Putamen (tissue), 1 donor: ENCODE data around the gene ZNF391.
"Not testable (repeated sequence)": the region's sequence is repeated elsewhere in the genome, so short reads cannot be mapped to it uniquely, and the experiment has no call there.

Experiments used
- DNase-seq: peaks from one replicate; pipeline ENCODE4 v3.0.0-alpha.2; 2016; ENCODE audit warnings: low spot score

ZNF391 gene

DNA sequence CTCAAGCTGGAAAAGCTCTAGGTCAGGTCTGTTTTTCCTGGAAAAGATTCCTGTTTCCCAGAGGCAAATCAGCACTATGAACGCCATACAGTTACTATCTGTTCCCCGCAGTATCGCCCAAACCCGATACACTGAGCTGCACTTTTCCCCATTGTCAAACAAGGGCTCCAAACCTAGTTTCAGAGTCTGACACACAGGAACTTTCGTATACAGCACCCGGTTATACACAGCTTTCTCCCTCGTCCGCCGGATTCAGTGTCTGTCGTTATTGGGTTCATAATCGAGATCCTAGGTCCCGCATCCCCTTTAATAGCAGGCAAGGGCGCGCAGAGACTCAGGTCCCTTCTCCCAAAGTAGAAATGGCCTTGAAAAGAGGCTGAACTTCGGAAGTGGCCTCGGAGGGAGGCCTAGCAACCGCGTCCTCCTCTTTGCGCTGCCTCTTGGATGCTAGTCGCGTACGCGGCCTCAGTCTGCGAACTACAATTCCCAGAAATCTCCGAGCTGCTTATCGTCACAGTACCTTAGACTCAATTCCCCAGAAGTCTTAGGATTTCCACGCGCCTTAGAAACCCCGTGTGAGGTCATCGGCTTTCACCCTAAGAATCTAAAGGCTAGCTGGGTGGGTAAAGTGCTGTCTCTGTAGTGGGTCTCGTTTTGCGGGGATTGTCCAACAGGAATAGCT is 34.2 kb downstream of the ZNF391 start:
- DNase-seq: peak; percentile 35

DNA sequence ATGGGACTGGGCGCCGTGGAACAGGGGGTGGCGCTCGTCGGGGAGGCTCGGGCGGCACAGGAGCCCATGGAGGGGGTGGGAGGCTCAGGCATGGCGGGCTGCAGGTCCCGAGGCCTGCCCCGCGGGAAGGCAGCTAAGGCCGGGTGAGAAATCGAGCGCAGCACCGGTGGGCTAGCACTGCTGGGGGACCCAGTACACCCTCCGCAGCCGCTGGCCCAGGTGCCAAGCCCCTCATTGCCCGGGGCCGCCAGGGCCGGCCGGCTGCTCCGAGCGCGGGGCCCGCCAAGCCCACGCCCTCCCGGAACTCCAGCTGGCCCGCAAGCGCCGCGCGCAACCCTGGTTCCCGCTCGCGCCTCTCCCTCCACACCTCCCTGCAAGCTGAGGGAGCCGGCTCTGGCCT is 36.3 kb downstream of the ZNF391 start:
- DNase-seq: not testable (repeated sequence)

DNA sequence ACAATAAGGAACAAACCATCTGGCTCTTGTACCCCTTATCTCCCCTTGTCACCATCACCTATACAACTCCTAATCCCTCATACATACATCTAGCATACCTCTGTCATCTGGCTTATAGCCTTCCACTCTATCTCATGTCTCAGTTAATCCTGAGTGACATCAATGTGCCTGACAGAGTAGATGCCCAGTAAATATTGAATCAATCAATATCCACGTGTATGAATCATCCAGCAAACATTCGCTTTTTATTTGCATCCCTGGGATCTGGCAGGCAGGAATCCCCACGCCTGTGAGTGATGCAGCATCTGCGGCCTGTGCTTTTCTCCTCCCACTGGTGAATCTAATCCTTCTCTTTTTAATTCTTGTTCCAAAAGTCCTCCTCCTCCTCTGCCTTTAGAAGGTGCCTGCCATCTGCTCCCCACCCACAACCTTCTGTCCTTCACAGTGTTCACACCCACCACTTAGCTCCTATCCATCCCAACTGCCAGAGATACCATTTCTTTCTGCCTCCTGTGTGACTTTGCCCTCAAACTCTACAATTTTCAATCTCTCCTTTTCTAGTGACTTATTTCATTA is 37.6 kb downstream of the ZNF391 start:
- peak; percentile 74 for DNase-seq

DNA sequence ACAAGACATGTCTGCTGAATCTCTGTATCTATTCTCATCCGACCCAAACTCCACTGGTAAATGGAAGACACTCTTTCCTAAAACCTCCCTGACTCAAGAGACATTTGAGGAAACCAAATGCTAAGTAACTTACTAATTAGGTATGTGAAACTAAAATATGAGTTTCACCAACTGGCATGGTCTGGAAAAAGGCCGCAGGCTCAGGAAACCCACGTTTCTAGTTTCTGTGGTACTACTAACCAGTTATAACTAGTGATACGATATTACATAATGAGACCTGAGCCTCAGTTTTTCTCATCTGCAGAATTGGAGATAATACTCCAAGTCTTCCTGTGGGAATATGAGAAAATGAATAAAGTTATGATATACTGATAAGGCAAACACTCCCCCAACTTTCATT is 39.9 kb downstream of the ZNF391 start:
- no peak for DNase-seq

DNA sequence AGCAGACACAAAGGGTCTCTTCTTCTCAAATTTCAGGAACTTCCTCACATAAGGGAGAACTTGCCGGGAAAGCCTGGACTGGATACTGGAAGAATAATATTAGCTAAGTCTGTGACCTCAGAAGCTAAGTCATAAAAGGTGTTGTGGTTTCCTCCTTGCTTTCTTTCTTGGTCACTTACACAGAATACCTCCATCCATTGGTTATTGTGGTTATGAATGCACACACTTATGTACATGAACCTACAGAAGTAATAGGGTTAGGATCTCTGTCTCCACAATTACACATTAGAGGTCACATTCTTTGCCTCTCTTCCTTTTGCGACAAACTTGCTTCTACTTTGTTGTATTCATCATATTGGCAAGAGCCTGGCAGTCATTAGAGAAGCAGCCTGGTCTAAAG is 40.4 kb downstream of the ZNF391 start:
- no peak for DNase-seq

DNA sequence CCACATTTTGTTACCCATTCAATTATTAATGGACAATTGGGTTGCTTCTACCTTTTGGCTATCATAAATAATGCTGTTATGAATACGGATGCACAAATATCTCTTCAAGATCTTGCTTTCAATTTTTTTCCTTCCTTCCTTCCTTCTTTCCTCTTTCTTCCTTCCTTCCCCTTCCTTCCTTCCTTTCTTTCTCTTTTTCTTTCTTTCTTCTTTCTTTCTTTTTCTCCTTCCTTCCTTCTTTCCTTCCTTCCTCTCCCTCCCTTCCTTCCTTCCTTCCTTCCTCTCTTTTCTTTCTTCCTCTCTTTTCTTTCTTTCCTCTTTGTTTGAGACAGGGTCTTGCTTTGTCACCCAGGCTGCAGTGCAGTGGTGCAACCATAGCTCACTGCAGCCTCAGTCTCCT is 45.2 kb downstream of the ZNF391 start:
- no peak for DNase-seq

DNA sequence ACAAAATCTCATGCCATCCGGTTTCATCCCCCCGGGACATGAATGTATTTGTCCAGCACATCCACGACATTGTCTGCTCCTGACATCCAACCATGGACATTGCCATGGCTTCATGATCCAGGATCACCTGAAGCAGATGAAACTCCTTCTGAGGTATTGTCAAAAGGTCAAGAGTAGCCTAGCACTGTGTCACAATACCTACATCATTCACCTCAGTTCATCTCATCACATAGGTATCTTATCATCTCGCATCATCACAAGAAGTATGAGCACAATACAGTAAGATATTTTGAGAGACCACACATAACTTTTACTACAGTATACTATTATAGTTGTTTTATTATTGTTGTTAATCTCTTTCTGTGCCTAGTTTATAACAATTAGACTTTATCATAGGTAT is 50.8 kb downstream of the ZNF391 start:
- DNase-seq: no peak

DNA sequence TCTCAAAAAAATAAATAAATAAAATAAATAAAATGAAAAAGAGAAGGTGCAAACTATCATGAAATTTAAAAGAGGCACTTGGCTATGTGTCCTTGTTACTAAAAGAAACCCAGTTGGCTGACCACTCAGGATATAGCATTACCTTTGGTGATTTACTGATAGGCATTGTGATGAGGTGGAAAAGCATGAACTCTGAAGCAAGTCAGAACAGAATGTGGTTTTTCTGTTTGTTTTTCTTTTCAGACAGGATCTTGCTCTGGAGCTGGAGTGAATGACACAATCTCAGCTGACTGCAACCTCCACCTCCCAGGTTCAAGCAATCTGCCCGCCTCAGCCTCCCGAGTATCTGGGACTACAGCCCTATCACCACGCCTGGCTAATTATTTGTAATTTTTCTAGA is 52.4 kb downstream of the ZNF391 start:
- no peak for DNase-seq

DNA sequence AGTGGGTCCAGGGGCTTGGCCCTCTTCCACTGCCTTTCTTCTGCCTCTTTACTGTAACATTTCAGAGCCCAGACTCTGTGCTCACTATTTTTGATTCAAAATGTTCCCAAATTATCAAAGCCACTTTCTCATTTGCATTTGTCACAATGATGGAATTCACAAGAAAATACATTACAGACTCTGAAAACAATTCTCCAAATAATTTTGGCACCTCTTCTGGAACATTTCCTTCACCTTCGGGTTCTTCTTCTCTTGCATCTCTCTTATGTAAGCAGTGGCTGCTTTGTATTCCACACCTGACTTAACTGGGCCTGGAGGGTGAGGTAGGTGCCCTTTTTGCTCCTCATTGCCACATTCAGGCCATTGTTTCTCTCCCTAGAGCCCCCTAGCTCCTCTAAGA is 54.4 kb downstream of the ZNF391 start:
- DNase-seq: no peak

DNA sequence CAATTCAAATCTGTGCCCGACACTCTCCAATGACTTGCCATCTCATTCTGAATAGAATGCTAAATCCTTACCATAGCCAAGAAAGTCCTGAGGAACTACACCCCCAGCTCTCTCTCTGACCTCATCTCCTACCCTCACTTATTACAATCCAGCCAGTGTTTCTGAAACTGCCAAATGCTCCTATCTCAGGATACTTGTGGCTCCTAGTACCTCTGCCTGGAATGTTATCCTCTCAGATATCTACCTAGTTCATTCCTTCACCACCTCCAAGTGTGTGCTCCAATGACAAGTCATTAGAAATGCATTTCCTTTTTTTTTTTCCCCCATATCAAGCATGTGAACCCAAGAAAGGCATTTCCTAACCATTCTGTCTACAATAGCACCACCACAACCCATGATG is 59.9 kb downstream of the ZNF391 start:
- no peak for DNase-seq

DNA sequence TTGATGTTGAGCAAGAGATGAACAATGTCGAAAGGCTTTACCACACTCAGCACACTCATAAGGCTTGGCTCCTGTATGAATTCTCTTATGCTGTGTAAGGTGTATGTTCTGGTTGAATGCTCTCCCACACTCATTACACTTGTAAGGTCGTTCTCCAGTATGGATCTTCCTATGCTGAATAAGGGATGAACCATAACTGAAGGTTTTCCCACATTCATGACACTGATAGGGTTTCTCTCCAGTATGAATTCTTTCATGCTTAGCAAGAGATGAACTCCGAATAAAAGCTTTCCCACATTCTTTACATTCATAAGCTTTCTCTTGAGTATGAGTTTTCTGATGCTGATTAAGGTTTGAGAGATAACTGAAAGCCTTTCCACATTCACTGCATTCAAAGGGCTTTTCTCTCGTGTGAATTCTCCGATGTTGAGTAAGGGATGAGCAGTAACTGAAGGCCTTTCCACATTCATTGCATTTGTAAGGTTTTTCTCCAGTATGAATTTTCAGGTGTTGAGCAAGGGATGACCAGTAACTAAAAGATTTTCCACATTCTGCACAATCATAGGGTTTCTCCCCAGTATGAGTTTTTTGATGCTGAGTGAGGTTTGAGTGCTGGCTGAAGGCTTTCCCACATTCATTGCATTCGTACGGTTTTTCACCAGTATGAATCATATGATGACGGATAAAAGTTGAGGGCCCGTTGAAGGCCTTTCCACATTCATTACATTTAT is 63.3 kb downstream of the ZNF391 start:
- DNase-seq: no peak

DNA sequence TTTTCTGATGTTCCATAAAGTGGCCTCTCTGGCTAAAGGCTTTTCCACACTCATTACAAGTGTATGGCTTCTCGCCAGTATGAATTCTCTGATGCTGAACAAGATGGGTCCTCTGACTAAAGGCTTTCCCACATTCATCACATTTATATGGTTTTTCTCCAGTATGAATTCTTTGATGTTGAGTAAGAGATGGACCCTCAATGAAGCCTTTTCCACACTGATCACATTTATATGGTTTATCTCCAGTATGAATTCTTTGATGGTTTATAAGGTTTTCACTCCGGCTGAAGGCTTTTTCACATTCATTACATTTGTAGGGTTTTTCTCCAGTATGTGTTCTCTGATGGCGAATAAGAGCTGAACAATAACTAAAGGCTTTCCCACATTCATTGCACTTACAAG is 63.9 kb downstream of the ZNF391 start:
- no peak for DNase-seq
